HepG2 (cell line): Measurements from ENCODE around the gene PLCB1. TPM values are rescaled to one million over a fixed set of nuclear protein-coding genes. Genes with fewer than 3 reads are reported as not detected.
A peak's percentile ranks its signal among the peaks of the same experiment; 100 is the strongest.

Source experiments
- ATAC-seq: fragments of 200-7000 bp; cut with Tn5 transposase; 3 replicates; pipeline ENCODE4 v1.9.1; 2020; ENCODE audit warnings: mild to moderate bottlenecking, moderate library complexity
- BruUV-seq: library from RNA; stranded (reverse); fragments of 400-500 nt; replicated peaks from 2 replicates; lab custom pipeline; 2021; lab: Mats Ljungman, UMichigan
- CTCF ChIA-PET: fragments of 300-600 bp; formaldehyde crosslinking; extraction: SDS; loops from one replicate; lab custom pipeline; 2021; ENCODE audit warnings: low total read pairs, inconsistent platforms, low intra/inter-chr PET ratio; lab: Yijun Ruan, JAX
- POLR2A ChIA-PET: fragments of 350-600 bp; sonication (Branson Sonifier 250); formaldehyde crosslinking; loops from one replicate; lab custom pipeline; 2020; ENCODE audit warnings: antibody characterized with exemption, inconsistent platforms; lab: Yijun Ruan, JAX
- DNase-seq: peaks from one replicate; pipeline ENCODE4 v3.0.0-alpha.2; 2015; ENCODE audit warnings: low spot score
- FAIRE-seq: peaks from 3 replicates; lab custom pipeline; 2011; peaks lifted over from hg19 to GRCh38; lab: Jason Lieb, UNC
- H2AFZ ChIP-seq: one replicate; pipeline ENCODE4 v1.6.1; 2011; ENCODE audit warnings: low read length, inconsistent platforms
- H3K27ac ChIP-seq: fragments of 300-600 bp; 3 replicates; pipeline ENCODE4 v1.8.0; 2011; ENCODE audit warnings: mixed run types, mild to moderate bottlenecking, mixed read lengths, low read length, inconsistent platforms; ENCODE audit not compliant: insufficient read depth; ENCODE audit errors: extremely low read length
- H3K27me3 ChIP-seq, 2 experiments: fragments of 200-600 bp in 1 of 2; 2 replicates in 1 of 2; 3 replicates in 1 of 2; pipeline versions ENCODE4 v1.6.0 to v1.8.0; 2011; ENCODE audit warnings: low read length in 2 of 2, mild to moderate bottlenecking in 2 of 2, moderate library complexity in 2 of 2, inconsistent platforms in 1 of 2; ENCODE audit not compliant: insufficient read depth in 2 of 2, control insufficient read depth in 1 of 2
- H3K36me3 ChIP-seq, 2 experiments: fragments of 200-600 bp in 1 of 2; replicated peaks in 1 of 2; 2 replicates in 1 of 2; 3 replicates in 1 of 2; pipeline versions ENCODE4 v1.5.1 to v1.8.0; 2011; ENCODE audit warnings: low read length in 2 of 2, inconsistent platforms in 1 of 2; ENCODE audit not compliant: insufficient read depth in 2 of 2, control insufficient read depth in 1 of 2
- H3K4me1 ChIP-seq: 2 replicates; pipeline ENCODE4 v1.5.1; 2012; ENCODE audit warnings: low read length, inconsistent platforms; ENCODE audit not compliant: insufficient read depth
- H3K4me2 ChIP-seq: 2 replicates; pipeline ENCODE4 v1.6.0; 2011; ENCODE audit warnings: low read depth, low read length, inconsistent platforms
- H3K4me3 ChIP-seq, 3 experiments: fragments of 200-600 bp in 1 of 3; sonication (generic), shearing (Covaris generic) in 1 of 3; replicated peaks in 1 of 3; 2 replicates each; pipeline ENCODE4 v1.5.1; 2011 to 2016; ENCODE audit warnings: low read length in 3 of 3, inconsistent platforms in 2 of 3, low read depth in 2 of 3, mild to moderate bottlenecking in 2 of 3, control low read depth in 1 of 3, mixed read lengths in 1 of 3; ENCODE audit not compliant: insufficient read depth in 1 of 3
- H3K79me2 ChIP-seq: one replicate; pipeline ENCODE4 v1.6.1; 2011; ENCODE audit warnings: low read length, inconsistent platforms; ENCODE audit not compliant: insufficient read depth
- H3K9ac ChIP-seq: 2 replicates; pipeline ENCODE4 v1.6.0; 2011; ENCODE audit warnings: mild to moderate bottlenecking, low read depth, low read length, inconsistent platforms; ENCODE audit not compliant: insufficient read depth
- H3K9me3 ChIP-seq: 2 replicates; pipeline ENCODE4 v1.5.1; 2012; ENCODE audit warnings: mild to moderate bottlenecking, low read length
- H4K20me1 ChIP-seq: 2 replicates; pipeline ENCODE4 v1.6.0; 2011; ENCODE audit warnings: inconsistent platforms, mild to moderate bottlenecking, low read length, moderate library complexity; ENCODE audit not compliant: insufficient read depth
- AHDC1 ChIP-seq: sonication (generic); formaldehyde crosslinking; IDR thresholded peaks from 2 replicates; pipeline ENCODE4 v1.5.1; 2020; ENCODE audit warnings: mild to moderate bottlenecking, missing genetic modification reagents, borderline replicate concordance
- CEBPB ChIP-seq: IDR thresholded peaks from 2 replicates; pipeline ENCODE4 v1.6.1; 2011; ENCODE audit warnings: low read depth, low read length, improper control_type of control experiment, borderline replicate concordance
- CEBPG ChIP-seq: IDR thresholded peaks from 2 replicates; pipeline ENCODE4 v1.6.1; 2016
- EP300 ChIP-seq, 3 experiments: sonication (generic) in 1 of 3; formaldehyde crosslinking in 1 of 3; IDR thresholded peaks; 2 replicates each; pipeline versions ENCODE4 v1.5.1 to v1.6.1; 2011 to 2020; ENCODE audit warnings: low read depth in 2 of 3, low read length in 2 of 3, borderline replicate concordance in 1 of 3, improper control_type of control experiment in 1 of 3, mild to moderate bottlenecking in 1 of 3, missing genetic modification reagents in 1 of 3, moderate library complexity in 1 of 3
- FOXP1 ChIP-seq, 2 experiments: fragments of 450-650 bp in 1 of 2; IDR thresholded peaks; 2 replicates each; pipeline ENCODE4 v1.6.1; 2017 to 2018; ENCODE audit warnings: antibody characterized with exemption in 1 of 2
- RARA ChIP-seq: IDR thresholded peaks from 2 replicates; pipeline ENCODE4 v1.6.1; 2016; ENCODE audit warnings: missing genetic modification reagents, missing compliant biosample characterization
- RCOR2 ChIP-seq: IDR thresholded peaks from 2 replicates; pipeline ENCODE4 v1.6.1; 2016; ENCODE audit warnings: missing biosample characterization, missing genetic modification reagents
- SMYD3 ChIP-seq: sonication (generic); formaldehyde crosslinking; IDR thresholded peaks from 2 replicates; pipeline ENCODE4 v1.8.1; 2023; ENCODE audit warnings: mild to moderate bottlenecking, missing genetic modification reagents
- SOX13 ChIP-seq, 3 experiments: fragments of 450-650 bp in 1 of 3; sonication (generic) in 1 of 3; formaldehyde crosslinking in 1 of 3; IDR thresholded peaks in 2 of 3; conservative IDR thresholded peaks in 1 of 3; 2 replicates each; pipeline versions ENCODE4 v1.5.0 to v1.6.1; 2016 to 2020; ENCODE audit warnings: antibody characterized with exemption in 1 of 3, mild to moderate bottlenecking in 1 of 3, missing compliant biosample characterization in 1 of 3, missing genetic modification reagents in 1 of 3, moderate library complexity in 1 of 3
- SOX6 ChIP-seq, 2 experiments: fragments of 450-650 bp in 1 of 2; sonication (generic) in 1 of 2; formaldehyde crosslinking in 1 of 2; IDR thresholded peaks; 2 replicates each; pipeline versions ENCODE4 v1.4.0 to v1.6.1; 2017 to 2020; ENCODE audit warnings: antibody characterized with exemption in 1 of 2, mild to moderate bottlenecking in 1 of 2, missing genetic modification reagents in 1 of 2
- TCF7 ChIP-seq: sonication (generic); IDR thresholded peaks from 2 replicates; pipeline ENCODE4 v1.6.1; 2016; ENCODE audit warnings: antibody characterized with exemption, low read depth
- THAP11 ChIP-seq: IDR thresholded peaks from 2 replicates; pipeline ENCODE4 v1.6.1; 2016; ENCODE audit warnings: missing biosample characterization, missing genetic modification reagents
- ZNF562 ChIP-seq: sonication (generic); formaldehyde crosslinking; IDR thresholded peaks from 2 replicates; pipeline ENCODE4 v1.8.0; 2022; ENCODE audit warnings: missing genetic modification reagents, borderline replicate concordance
- ZNF580 ChIP-seq: IDR thresholded peaks from 2 replicates; pipeline ENCODE4 v1.6.1; 2016; ENCODE audit warnings: low read depth, borderline replicate concordance
- ZNF629 ChIP-seq: sonication (generic); formaldehyde crosslinking; conservative IDR thresholded peaks from 2 replicates; pipeline ENCODE4 v1.5.0; 2020; ENCODE audit warnings: missing genetic modification reagents
- ZNF710 ChIP-seq: sonication (generic); formaldehyde crosslinking; IDR thresholded peaks from 2 replicates; pipeline ENCODE4 v1.5.0; 2020; ENCODE audit warnings: mild to moderate bottlenecking, missing genetic modification reagents, borderline replicate concordance
- WGBS: methylation state at CpG from one replicate; pipeline ENCODE4 v1.1.6; 2017; ENCODE audit warnings: low lambda C conversion rate; 5-methylcytosine and 5-hydroxymethylcytosine counted together
- in situ Hi-C: cut with HindIII; loops from 2 replicates; pipeline ENCODE4 v1.10.0; 2017; ENCODE audit warnings: low pct_unique_long_range_greater_than_20kb; ENCODE audit not compliant: extremely low pct_ligation_motif_present
- intact Hi-C: fragments of 100-400 bp; cut with micrococcal nuclease; formaldehyde crosslinking; loops from one replicate; pipeline ENCODE4 v1.10.0; 2022; ENCODE audit not compliant: unreplicated experiment
- polyA plus RNA-seq, 8 experiments: library from polyadenylated mRNA; depleted of rRNA in 3 of 8; stranded (reverse) in 7 of 8; unstranded in 1 of 8; fragments of >200 nt; fragmentation: Illumina TruSeq in 4 of 8; extraction: Trizol in 4 of 8; gene quantifications; 2 replicates each; pipeline versions ENCODE4 v1.2.1 to v1.2.3, GENCODE V29; 2011 to 2016; ENCODE audit warnings: low read depth in 4 of 8, missing spikeins in 1 of 8, mixed read lengths in 1 of 8; ENCODE audit not compliant: insufficient read depth in 1 of 8
- total RNA-seq, 5 experiments: library from RNA; depleted of rRNA; stranded (reverse); fragments of >200 nt; fragmentation: Illumina TruSeq; extraction: Trizol; gene quantifications; 2 replicates each; pipeline ENCODE4 v1.2.3, GENCODE V29; 2016; ENCODE audit warnings: low read depth in 1 of 5

The PLCB1 gene
- total and polyA plus RNA-seq, 2 of the 13 experiments (the other 11 are each of a cell fraction or from before 2014, with no cell fraction given) = 42.4 to 55.9 TPM

- 34% methylated on average over 2 of the region's 2 CpGs for WGBS
- CTCF ChIA-PET = no interaction called here
- H2AFZ ChIP-seq = no peak overlapping the region
- POLR2A ChIA-PET = no interaction called here
- H3K4me3 ChIP-seq = no peak overlapping the region
- no peak overlapping the region for H3K9ac ChIP-seq
- peaks cover 37% of the 10 kb centered on the region for H3K79me2 ChIP-seq
- intact Hi-C loops (loop anchor here (1.0 to 5.0 kb wide), 2 partner anchors 53 to 98 kb away; no protein-coding TSS in a partner anchor), in situ Hi-C loops (no loop called here)
- DNase-seq (no peak), ATAC-seq (no peak), FAIRE-seq (no peak)
- peaks cover 0 to 2% of the 10 kb centered on the region in 2 experiments; a peak in 2 of 5 replicates for H3K36me3 ChIP-seq
- no TSS peak for BruUV-seq
- no peaks in the 10 kb centered on the region for H3K27me3 ChIP-seq
- no peaks in the 10 kb centered on the region for H4K20me1 ChIP-seq
- peaks cover 75% of the 10 kb centered on the region for H3K4me1 ChIP-seq
- peak overlapping the region; percentile 13; the same call in 1 of the 2 replicates for H3K4me2 ChIP-seq
- H3K27ac ChIP-seq = no peak overlapping the region
- no peaks in the 10 kb centered on the region for H3K9me3 ChIP-seq
- TF ChIP-seq RARA (peak; percentile 52), ZNF580 (CRISPR knock-in tag) (no peak), EP300 (IDR thresholded peaks at IDR 0.05; ENCODE audit: low read depth in 2 of 2, low read length in 2 of 2) (peak in 1 of 2 experiments; percentile 49; a peak in 1 of 4 replicates), EP300 (CRISPR knock-in tag; IDR thresholded peaks at IDR 0.05; ENCODE audit: borderline replicate concordance) (no peak), ZNF629 (no peak), CEBPG (CRISPR knock-in tag) (0 out of 2 replicates have a peak, but pooled peaks have one; percentile 19), SMYD3 (CRISPR knock-in tag) (no peak), ZNF562 (CRISPR knock-in tag) (no peak), RCOR2 (CRISPR knock-in tag) (0 out of 2 replicates have a peak, but pooled peaks have one; percentile 38), AHDC1 (CRISPR knock-in tag) (peak; percentile 55; the same call in 1 of the 2 replicates), TCF7 (0 out of 2 replicates have a peak, but pooled peaks have one; percentile 11), FOXP1 (IDR thresholded peaks at IDR 0.05) (no peak), FOXP1 (CRISPR knock-in tag; IDR thresholded peaks at IDR 0.05) (peak; percentile 90), CEBPB (peak; percentile 31; the same call in 1 of the 2 replicates), SOX13 (IDR thresholded peaks at IDR 0.05) (no peak), SOX13 (CRISPR knock-in tag; conservative IDR thresholded peaks at IDR 0.05 in 1 of 2, IDR thresholded peaks at IDR 0.05 in 1 of 2) (peak in 1 of 2 experiments; percentile 68; a peak in 2 of 4 replicates), SOX6 (IDR thresholded peaks at IDR 0.05) (no peak), SOX6 (CRISPR knock-in tag; IDR thresholded peaks at IDR 0.05) (peak; percentile 58; the same call in 1 of the 2 replicates), THAP11 (CRISPR knock-in tag) (peak; percentile 14; the same call in 1 of the 2 replicates), ZNF710 (no peak)
Measured at GRCh38 chr20:8209061-8209460, 77.0 kb downstream of the PLCB1 start.
